NCI-H1930 (cell line): ENCODE measurements around the gene TRABD2B.

Source experiments
- DNase-seq, 2 experiments: peaks; one replicate each; lab custom pipeline; 2025; lab: John Stamatoyannopoulos, UW

The TRABD2B gene

GRCh38 chr1:48021792-48022191 is 24.6 kb upstream of the TRABD2B start:
- no peak for DNase-seq

GRCh38 chr1:48019714-48020315 is 22.6 kb upstream of the TRABD2B start:
- DNase-seq = no peak

- DNase-seq = no peak
These were observed 21.6 kb upstream of the TRABD2B start for GRCh38 chr1:48018799-48019198.

GRCh38 chr1:48017716-48018115 is 20.5 kb upstream of the TRABD2B start:
- DNase-seq = no peak

GRCh38 chr1:48016515-48016914 is 19.3 kb upstream of the TRABD2B start:
- DNase-seq = no peak

GRCh38 chr1:48013270-48013669 is 16.1 kb upstream of the TRABD2B start:
- DNase-seq = no peak

- no peak for DNase-seq
These were observed 9.9 kb upstream of the TRABD2B start for GRCh38 chr1:48007047-48007446.

- DNase-seq = no peak
These were observed 9.1 kb upstream of the TRABD2B start for GRCh38 chr1:48006264-48006663.

- no peak for DNase-seq
These were observed 8.3 kb upstream of the TRABD2B start for GRCh38 chr1:48005253-48006117.

GRCh38 chr1:48003741-48004531 is 6.8 kb upstream of the TRABD2B start:
- no peak for DNase-seq

- DNase-seq = no peak
These were observed 5.0 kb upstream of the TRABD2B start for GRCh38 chr1:48002142-48002541.

- DNase-seq = no peak
These were observed 4.5 kb upstream of the TRABD2B start for GRCh38 chr1:48001696-48002095.

GRCh38 chr1:48000883-48001282 is 3.7 kb upstream of the TRABD2B start:
- no peak for DNase-seq

- no peak for DNase-seq
These were observed 1.9 kb upstream of the TRABD2B start for GRCh38 chr1:47999097-47999496.

- no peak for DNase-seq
These were observed 1.3 kb upstream of the TRABD2B start for GRCh38 chr1:47998396-47998990.

GRCh38 chr1:47996406-47997226 is 569 bp downstream of the TRABD2B start:
- DNase-seq = peak in 1 of 2 experiments; percentile 7

- DNase-seq = no peak
These were observed 1.2 kb downstream of the TRABD2B start for GRCh38 chr1:47996060-47996405.

GRCh38 chr1:47995306-47996050 is 1.7 kb downstream of the TRABD2B start:
- no peak for DNase-seq

- DNase-seq = no peak
These were observed 3.1 kb downstream of the TRABD2B start for GRCh38 chr1:47993881-47994625.

- DNase-seq = no peak
These were observed 3.8 kb downstream of the TRABD2B start for GRCh38 chr1:47993416-47993740.
